Measurements from ENCODE around the gene C1QTNF7.

The C1QTNF7 gene

GRCh38 chr4:15427701-15428100 is at the start of gene C1QTNF7:
C1QTNF7 (plus strand) TSS chr4:15428033; CDS start chr4:15435744, 7,711 bp downstream.
- DNase-seq = no peak

GRCh38 chr4:15378062-15378461 is 49.8 kb upstream of the C1QTNF7 start:
- no peak for DNase-seq

DNA sequence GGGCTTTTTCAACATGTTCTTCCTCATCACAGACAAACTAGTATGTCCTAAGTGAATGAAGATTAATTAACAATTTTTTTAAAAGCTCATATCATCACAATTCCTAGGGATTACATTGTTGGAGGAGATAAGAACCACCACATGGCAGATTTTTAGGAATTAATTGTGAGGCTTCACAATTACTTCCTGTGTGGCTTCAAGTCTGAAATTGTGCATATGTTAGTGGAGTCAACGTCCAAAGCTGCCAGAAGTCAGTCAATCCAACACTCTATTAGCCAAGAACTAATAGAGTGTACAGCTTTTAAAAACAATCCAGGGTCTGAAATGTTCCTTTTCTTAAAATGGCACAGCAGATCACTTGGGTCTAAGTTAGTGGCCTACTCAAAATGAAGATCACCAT is 49.3 kb upstream of the C1QTNF7 start:
- DNase-seq = no peak

GRCh38 chr4:15381806-15382338 is 46.0 kb upstream of the C1QTNF7 start:
- DNase-seq = no peak

GRCh38 chr4:15382669-15383273 is 45.1 kb upstream of the C1QTNF7 start:
- no peak for DNase-seq

DNA sequence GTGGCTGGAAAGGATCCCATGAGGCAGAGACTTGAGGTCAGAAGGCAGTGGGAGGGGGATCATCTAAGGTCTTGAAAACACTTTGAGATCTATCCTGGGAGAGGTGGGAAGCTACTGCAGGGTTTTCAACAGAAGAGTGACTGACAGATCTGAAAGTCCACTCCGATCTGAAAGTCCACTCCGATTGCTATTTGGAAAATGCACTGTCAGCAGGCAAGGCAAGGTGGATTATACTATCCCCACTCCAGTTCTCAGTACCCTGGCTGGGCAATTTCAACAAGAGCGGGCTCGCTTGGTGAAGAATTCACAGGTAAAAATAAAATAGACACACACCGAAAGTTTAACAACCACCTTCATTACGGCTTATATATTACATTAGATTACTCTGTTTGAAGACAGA is 42.3 kb upstream of the C1QTNF7 start:
- DNase-seq = no peak

DNA sequence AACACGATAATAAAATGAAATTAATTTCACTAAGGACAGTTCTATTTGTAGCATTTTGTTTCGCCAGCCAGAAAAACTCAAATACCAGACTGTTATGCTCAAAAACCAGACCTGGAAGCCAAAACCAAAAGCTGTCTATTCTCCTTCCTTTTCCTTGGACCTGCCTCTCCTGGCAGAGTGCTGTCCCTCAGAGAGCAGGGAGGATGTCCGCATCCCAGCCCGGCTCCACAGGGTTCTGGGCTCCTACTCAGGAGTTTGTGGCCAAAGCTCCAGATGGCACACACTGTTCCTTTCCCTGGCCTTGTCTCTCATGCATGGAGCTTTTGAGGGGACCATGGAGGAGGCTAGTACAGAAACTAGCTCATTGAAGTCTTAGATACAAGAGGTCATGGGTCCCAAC is 41.9 kb upstream of the C1QTNF7 start:
- DNase-seq = no peak

DNA sequence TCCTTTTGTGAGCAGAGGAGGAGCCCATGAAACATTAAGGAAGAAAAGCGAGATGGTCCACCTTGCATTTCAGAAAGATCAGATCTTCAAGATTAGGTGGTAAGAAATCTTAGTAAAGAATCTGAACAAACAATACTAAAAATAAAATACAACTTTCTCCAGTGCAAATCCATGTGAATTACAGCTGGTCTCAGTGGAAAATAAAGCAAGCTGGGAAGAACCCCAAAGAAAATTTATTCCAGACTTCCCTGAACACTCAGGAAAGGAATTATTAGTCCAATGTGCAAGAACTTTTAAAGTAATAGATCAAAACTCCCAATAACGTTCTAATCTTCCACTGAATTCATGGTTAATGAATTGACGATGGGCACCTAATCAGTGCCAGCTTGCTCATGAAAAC is 37.3 kb upstream of the C1QTNF7 start:
- no peak for DNase-seq

- DNase-seq = no peak
Observed at GRCh38 chr4:15392053-15392805, 35.6 kb upstream of the C1QTNF7 start.

DNA sequence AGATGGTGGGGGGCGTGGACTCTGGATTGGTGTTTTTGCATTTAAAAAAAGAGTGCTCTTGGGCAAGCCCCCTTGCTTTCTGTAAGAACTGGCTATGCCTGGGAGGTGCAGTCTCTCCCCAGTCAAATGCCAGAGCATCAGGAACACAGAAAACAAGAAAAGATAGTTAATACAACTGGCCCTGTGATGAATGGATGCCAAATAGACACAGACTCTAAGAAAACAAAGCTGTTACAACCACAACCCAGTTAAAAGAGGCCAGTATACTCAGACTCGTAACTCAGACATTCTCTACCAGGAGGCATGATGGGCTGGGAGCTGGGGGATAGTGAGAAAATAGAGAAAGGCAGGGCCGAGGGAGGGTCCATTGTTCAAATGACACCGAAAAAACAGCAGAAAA is 32.5 kb upstream of the C1QTNF7 start:
- no peak for DNase-seq

DNA sequence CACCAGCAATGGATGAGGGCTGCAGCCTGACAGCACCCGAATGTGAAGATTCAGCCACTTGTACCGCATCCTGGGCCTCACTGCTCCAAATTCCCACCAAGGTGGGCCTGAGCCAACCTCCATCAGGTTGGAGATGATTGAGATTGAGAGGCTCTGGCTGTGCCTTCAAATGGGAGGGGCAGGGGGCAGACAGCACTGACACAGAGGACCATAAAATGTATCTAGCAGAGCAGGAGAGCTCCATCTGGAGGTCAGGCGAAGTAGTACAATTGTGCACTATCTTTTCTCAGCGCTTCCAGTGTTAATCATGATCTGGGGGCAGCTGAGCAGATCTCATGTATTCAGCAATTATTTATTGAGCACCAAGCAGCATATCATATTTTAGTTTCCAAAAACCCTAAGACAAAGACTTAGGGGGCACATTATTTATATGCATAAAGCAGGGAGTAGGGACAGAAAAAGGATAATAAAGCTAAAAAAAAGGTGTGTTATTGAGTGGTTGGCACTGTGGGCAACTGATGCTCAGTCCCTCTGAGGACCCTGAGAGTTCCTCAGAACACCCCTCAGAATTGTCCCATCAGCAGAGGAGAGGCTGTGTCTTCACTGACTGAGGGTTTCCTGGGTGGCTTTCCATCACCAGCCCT is 31.6 kb upstream of the C1QTNF7 start:
- DNase-seq = peak; percentile 60

DNA sequence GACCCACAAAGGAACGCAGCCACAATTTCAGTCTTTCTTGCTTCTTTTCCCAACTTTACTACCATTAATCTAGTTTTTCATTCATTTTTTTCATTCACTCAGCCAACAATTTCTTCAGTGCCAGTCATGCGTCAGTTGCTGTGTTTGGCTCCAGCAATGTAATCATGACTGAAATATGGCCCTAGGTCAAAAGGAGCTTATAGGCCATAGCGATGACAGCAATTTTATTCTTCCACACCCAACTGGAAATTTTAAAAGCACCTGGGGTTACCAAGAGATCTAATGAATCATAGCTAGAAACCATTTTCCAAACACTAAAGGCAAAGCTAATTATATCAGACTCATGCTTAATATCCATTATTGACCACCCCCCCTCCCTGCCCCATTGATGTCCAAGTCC is 29.8 kb upstream of the C1QTNF7 start:
- no peak for DNase-seq

DNA sequence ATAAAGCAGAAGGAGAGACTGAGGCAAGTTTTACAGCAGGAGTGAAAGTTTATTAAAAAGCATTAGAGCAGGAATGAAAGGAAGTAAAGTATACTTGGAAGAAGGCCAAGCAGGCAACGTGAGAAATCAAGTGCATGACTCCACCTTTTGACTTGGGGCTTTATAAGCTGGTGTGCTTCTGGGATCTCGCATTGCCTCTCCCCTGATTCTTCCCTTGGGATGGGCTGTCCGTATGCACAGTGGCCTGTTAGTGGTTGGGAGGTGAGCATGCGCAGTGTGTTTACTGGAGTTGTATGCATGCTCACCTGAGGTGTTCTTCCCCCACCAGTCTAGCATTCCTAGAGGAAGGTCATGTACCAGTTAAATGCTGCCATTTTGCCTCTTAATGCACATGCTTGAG is 29.1 kb upstream of the C1QTNF7 start:
- DNase-seq = no peak

- DNase-seq = no peak
Observed at GRCh38 chr4:15400226-15400625, 27.6 kb upstream of the C1QTNF7 start.

DNA sequence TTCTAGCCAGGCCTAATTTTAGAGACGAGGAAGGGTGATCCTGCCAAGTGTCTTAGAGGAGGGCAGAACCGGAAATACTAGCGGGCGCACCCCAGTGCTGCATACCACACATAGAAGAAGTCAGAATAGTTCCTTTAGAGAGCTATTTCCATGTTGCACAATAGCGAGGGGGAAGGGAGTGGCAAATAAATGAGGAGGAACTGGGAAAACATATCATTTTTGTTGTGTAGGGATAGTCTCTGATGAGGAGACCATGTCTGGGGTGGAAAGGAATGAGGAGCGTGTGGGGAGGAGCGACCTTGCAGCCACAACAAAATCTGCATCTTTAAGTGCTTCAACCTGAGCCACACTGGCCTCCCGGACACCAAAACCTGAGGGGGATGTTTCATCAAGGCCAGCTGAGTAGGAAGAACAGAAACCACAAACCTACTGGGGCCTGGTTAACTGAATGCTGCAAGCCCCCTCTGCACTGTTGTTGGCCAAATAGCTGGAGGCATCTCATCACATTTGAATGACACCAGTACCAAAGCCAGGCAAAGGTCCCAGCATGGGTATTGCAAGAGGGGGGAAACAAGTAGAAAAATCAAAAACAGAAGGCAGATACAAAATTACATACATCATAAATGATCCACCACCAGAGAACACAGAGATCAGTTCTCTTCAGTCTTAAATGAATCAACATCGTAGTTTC is 26.7 kb upstream of the C1QTNF7 start:
- peak; percentile 29 for DNase-seq

GRCh38 chr4:15402146-15402545 is 25.7 kb upstream of the C1QTNF7 start:
- no peak for DNase-seq

DNA sequence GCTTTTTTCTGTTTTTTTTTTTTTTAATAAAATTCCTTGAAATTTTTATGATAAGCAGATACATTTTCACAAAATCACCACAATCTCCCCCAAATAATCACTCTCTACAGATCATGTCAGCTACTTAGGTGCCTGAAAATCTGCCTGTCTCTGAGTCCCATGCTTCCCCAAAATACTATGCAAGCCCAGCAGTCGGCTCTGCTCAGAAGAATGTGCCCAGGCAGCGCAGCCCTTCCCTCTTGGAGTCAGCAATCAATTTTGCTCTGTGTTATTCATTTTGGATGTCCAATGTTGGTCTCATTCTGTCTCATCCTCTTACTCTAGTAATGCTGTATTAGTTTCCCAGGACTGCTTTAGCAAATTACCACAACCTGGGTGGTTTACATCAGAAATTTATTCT is 24.9 kb upstream of the C1QTNF7 start:
- DNase-seq = no peak

DNA sequence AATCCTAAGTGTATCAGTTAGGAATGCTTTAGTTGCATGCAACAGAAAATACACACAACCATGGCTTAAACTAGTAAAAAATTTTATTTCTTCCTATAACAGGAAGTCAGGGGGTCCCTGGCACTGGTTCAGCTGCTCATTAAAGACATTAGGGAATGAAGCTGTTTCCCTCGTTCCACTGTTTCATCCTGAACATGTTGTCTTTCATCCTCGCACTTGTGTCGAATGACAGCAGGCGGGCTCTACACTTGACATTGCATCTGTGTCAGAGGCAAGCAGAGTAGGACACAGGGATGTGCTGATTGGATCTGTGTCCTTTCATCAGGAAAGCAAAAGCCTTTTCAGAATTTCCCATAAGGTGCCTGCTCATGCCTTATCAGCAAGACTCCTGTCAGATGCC is 22.8 kb upstream of the C1QTNF7 start:
- no peak for DNase-seq

- DNase-seq = peak; percentile 41
Observed at GRCh38 chr4:15410750-15411149, 17.1 kb upstream of the C1QTNF7 start.

DNA sequence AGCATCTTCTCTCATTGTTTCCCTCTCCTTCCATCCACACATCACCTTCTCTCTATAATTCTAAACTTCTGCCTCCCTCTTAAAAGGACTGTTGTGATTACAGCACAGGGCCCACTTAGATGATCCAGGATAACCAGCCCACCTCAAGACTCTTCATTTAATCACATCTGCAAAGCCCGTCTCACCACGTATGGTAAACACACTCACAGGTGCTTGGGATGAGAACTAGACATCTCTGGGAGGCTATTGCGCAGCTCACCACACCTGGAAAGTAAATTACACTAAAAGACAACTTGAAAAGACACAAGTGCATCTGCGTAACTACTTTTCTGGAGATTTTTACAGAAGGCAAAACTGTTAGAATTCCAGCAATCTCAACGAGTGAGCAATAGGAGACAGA is 15.4 kb upstream of the C1QTNF7 start:
- no peak for DNase-seq

DNA sequence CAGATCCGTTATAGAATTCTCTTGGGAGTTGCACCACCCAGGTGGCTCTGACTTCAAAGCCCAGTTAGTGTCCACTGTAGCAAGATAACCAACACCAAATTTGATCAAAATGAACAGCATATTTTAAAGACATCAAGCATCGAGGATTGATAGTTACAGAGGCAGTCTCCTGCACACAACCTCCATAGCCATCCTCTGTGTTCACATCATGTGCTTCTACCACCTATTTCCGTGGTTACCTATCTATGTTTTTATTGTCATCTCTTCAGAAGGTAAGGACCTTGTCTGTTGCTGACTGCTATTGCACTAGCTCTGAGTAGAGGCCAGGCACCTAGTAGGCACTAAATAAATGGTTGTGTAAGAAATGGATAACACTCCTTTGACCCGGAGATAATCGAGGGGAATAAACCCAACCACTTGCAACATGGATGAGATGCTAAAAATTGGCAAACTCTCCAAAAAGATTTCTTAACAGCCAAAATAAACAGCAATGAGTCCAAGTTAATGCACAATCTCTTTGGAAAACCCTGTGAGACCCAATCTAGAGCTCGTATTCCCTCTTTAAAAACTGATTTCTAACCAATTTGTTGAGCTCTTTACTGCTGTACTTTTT is 14.7 kb upstream of the C1QTNF7 start:
- no peak for DNase-seq

DNA sequence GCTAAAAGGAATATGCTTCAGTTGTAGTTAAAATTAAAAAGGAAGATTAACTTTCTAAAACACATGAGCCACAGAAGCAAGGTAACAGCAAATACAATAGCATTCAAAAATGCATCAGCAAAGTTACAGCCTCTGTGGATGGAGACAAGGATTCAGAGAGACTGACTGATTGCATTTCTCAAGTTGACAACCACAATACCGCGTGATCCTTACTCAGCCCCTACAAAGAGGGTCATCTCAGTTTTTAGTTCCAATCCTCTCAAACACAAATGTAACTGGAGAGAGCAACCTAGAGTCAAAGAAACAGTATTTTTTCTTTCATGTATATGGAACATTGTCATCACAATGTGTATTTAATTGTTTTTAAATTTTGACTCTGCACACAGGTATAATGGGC is 14.2 kb upstream of the C1QTNF7 start:
- no peak for DNase-seq

DNA sequence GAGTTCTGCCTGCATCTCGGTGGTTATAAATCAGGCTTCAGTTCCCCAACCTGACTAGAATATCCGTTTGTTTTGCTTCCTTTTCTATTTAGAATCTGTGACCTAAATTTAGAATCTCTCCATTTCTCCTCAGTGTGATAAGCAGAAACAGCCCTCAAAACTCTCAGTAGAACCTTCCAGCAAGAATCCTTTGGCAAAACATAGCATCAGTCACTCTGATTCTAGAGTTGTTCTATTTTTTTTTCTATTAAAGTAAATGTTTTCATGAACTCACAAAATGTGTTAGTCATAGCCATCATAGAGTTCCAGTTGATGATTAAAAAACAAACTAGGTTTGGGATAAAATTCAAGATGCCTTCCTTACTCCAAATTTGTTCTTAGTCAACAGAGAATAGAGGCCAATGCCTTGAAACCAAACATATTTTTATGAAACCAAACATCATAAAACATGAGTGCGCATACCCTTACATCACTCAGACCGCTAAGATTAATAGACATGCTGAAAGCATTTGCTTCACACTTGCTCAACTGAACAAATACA is 13.2 kb upstream of the C1QTNF7 start:
- no peak for DNase-seq
